GM18526 (cell line): ENCODE results near the gene INAVA.

Experiments
- POLR2A ChIP-seq: IDR thresholded peaks from 3 replicates; pipeline ENCODE4 v1.6.1; 2011; ENCODE audit not compliant: insufficient read length; ENCODE audit errors: extremely low read depth

Gene INAVA

GRCh38 chr1:200958597-200958996, 63.9 kb downstream of the INAVA start:
- TF ChIP-seq POLR2A, result no peak

DNA sequence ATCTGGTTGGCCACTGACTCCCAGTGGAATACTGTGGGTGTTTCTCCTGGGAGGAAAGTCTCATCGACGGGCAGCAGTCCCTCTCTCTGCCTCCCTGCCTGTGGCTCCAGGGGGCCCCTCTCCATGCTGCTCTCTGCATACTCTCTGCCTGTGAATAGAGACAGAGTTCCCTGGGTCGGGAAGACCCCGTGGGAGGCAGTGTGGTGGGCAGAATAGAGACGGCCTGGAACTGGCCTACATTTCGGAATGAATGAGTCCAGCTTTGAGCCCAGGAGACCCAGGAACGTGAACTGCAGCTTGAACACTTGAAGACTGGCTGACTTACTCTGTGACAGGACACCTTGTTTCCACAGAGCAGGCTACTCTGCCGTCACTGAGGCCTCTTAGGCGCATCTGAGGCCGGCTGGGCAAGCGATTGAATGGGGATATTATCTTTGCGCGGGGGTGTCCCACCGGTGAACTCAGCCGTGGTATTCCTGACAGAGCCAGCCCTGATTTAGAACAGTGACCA, 64.8 kb downstream of the INAVA start:
- no peak for TF ChIP-seq POLR2A

GRCh38 chr1:200960236-200960947, 65.7 kb downstream of the INAVA start:
- TF ChIP-seq POLR2A, result no peak

GRCh38 chr1:200960948-200961340, 66.2 kb downstream of the INAVA start:
- no peak for TF ChIP-seq POLR2A

DNA sequence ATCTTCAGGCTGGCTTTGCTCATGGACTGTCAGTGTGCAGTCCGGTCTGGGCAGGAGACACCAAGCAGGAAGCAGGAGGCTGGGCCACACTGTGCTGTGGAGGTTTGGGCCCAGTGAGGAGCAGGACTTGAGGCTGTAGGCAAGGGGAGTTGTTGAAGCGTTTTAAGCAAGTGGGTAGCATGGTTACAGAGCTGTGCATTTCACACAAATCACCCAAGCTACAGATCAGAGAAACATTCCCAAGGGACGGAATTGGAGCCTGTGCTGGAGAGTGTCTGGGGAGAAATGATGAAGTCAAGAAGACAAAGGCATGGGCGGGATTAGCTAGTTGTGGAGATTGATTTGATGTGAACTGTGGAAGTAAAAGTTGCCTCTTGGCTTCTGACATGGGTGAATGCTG, 67.9 kb downstream of the INAVA start:
- TF ChIP-seq POLR2A, result no peak

DNA sequence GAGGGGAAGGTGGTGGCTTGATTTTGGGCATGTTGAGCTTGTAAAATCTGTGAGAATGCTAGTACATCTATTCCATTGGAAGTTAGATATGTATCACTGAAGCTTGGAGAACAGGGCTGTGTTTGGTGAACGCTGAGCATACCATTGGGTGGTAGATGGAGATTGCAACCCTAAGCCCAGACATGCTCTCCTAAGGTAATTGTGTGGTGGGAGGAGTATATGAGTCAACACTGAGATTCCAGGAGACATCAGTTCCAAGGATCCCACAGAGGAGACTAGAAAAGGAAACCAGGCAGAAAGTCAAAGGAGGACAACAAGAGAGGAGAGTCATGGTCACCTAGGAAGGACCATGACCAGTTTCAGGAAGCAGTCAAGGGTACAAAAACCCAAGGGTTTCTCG, 68.4 kb downstream of the INAVA start:
- TF ChIP-seq POLR2A, result no peak
